Neural progenitor cell (in vitro differentiated cells): Measurements from ENCODE around the gene RAI1. TPM values are rescaled to one million over a fixed set of nuclear protein-coding genes. Genes with fewer than 3 reads are reported as not detected.

Experiments
- DNase-seq: peaks from one replicate; pipeline ENCODE4 v3.0.0-alpha.2; 2016; ENCODE audit warnings: low spot score
- H2AFZ ChIP-seq: fragments of 200-600 bp; sonication (generic); replicated peaks from 2 replicates; pipeline ENCODE4 v1.6.1; 2016; ENCODE audit warnings: antibody characterized with exemption
- H3F3A ChIP-seq: fragments of 200-600 bp; sonication (generic); 2 replicates; pipeline ENCODE4 v1.6.1; 2016; ENCODE audit warnings: antibody characterized with exemption, low read depth
- H3K27ac ChIP-seq: fragments of 200-600 bp; sonication (generic); 2 replicates; pipeline ENCODE4 v1.5.1; 2016; ENCODE audit warnings: mild to moderate bottlenecking
- H3K27me3 ChIP-seq: fragments of 200-600 bp; sonication (generic); 2 replicates; pipeline ENCODE4 v1.6.1; 2016; ENCODE audit warnings: mild to moderate bottlenecking, moderate library complexity
- H3K36me3 ChIP-seq: fragments of 200-600 bp; sonication (generic); 2 replicates; pipeline ENCODE4 v1.5.1; 2016
- H3K4me1 ChIP-seq: fragments of 200-600 bp; sonication (generic); 2 replicates; pipeline ENCODE4 v1.6.1; 2016; ENCODE audit warnings: mixed run types
- H3K4me2 ChIP-seq: fragments of 200-600 bp; sonication (generic); 2 replicates; pipeline ENCODE4 v1.6.1; 2016
- H3K4me3 ChIP-seq: fragments of 200-600 bp; sonication (generic); 2 replicates; pipeline ENCODE4 v1.5.1; 2016
- H3K79me2 ChIP-seq: fragments of 200-600 bp; sonication (generic); 2 replicates; pipeline ENCODE4 v1.6.1; 2016; ENCODE audit warnings: low read depth
- H3K9ac ChIP-seq: fragments of 200-600 bp; sonication (generic); 2 replicates; pipeline ENCODE4 v1.6.1; 2016
- H3K9me3 ChIP-seq: fragments of 200-600 bp; sonication (generic); 2 replicates; pipeline ENCODE4 v1.5.1; 2016; ENCODE audit warnings: low read depth
- H4K20me1 ChIP-seq: fragments of 200-600 bp; sonication (generic); 2 replicates; pipeline ENCODE4 v1.6.1; 2016; ENCODE audit warnings: low read depth
- H3K27ac Mint-ChIP-seq: 3 replicates; pipeline ENCODE4 v1.8.0; 2021; ENCODE audit warnings: mixed read lengths
- H3K27me3 Mint-ChIP-seq: 2 replicates; pipeline ENCODE4 v1.8.0; 2022; ENCODE audit warnings: low read depth, mild to moderate bottlenecking, inconsistent platforms, moderate library complexity, mixed read lengths; ENCODE audit not compliant: insufficient read depth
- H3K36me3 Mint-ChIP-seq: 3 replicates; pipeline ENCODE4 v1.8.0; 2021; ENCODE audit warnings: mixed read lengths
- H3K4me1 Mint-ChIP-seq: 3 replicates; pipeline ENCODE4 v1.8.0; 2021; ENCODE audit warnings: mixed read lengths
- H3K4me3 Mint-ChIP-seq: 3 replicates; pipeline ENCODE4 v1.8.0; 2021; ENCODE audit warnings: mild to moderate bottlenecking, moderate library complexity, mixed read lengths
- H3K9me3 Mint-ChIP-seq: 3 replicates; pipeline ENCODE4 v1.8.0; 2020; ENCODE audit warnings: mixed read lengths
- CTCF ChIP-seq: fragments of 200-600 bp; sonication (generic); IDR thresholded peaks from 2 replicates; pipeline ENCODE4 v1.5.1; 2017; ENCODE audit warnings: antibody characterized with exemption, mild to moderate bottlenecking
- EZH2 ChIP-seq: fragments of 200-600 bp; sonication (generic); IDR thresholded peaks from 2 replicates; pipeline ENCODE4 v1.6.1; 2017; ENCODE audit warnings: antibody characterized with exemption, mild to moderate bottlenecking, moderate library complexity
- EZH2phosphoT487 ChIP-seq: fragments of 200-600 bp; sonication (generic); IDR thresholded peaks from 2 replicates; pipeline ENCODE4 v1.6.1; 2017; ENCODE audit warnings: antibody characterized with exemption
- total RNA-seq: library from RNA; depleted of rRNA; stranded (reverse); fragments of >200 nt; gene quantifications from 2 replicates; pipeline ENCODE4 v1.2.3, GENCODE V29; 2015; ENCODE audit warnings: low replicate concordance

RAI1 gene
- total RNA-seq, 1 donor from 2014 or later, result 27.4 TPM

DNA sequence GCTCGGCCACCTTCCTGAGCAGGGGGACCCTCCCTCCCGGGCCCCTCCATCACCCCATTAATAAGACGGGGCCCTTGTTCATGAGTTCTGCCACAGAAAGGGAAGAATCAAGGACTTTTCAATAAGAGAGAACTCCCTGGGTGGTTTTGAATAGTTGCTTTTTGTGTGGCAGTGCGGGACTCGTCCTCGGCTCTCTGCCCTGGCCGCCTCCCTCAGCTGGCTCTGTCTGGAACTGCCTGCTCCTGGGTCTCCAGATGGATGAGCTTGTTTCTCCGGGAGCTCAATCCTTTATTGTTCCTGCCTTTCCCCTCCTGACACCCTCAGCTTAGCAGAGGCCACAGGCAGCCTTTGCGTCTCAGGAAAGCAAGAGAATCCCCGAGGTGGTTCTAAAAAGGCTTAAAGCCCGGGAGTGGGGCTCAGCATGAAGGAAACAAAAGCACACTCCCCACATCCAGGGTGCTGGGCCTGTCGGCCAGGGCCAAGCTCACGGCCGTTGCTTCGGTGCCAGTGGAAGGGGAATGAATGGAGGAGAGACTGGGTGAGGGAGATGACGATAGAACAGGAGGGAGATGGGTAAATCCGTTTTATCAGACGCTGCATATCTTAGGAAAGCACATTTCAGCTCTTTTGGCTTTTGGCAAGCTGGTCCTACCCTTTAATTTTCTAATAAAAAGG is 60.2 kb downstream of the RAI1 start:
- H3K27ac ChIP-seq, result peak overlapping the region; percentile 49
- H3K4me3 Mint-ChIP-seq, result peak overlapping the region; percentile 78
- H3K27me3 Mint-ChIP-seq, result peaks cover 6% of the 10 kb centered on the region
- peaks cover 63% of the 10 kb centered on the region for H3K4me1 Mint-ChIP-seq
- H3F3A ChIP-seq, result peaks cover 32% of the 10 kb centered on the region
- no peak for TF ChIP-seq EZH2
- no peak for TF ChIP-seq EZH2phosphoT487
- TF ChIP-seq CTCF, result peak; percentile 29
- H3K4me1 ChIP-seq, result peaks cover 43% of the 10 kb centered on the region
- H3K27me3 ChIP-seq, result peaks cover 7% of the 10 kb centered on the region
- H3K9me3 ChIP-seq, result no peaks in the 10 kb centered on the region
- no peaks in the 10 kb centered on the region for H3K9me3 Mint-ChIP-seq
- peak overlapping the region; percentile 78 for H3K4me2 ChIP-seq
- no peak overlapping the region for H3K9ac ChIP-seq
- peak overlapping the region; percentile 43 for H3K4me3 ChIP-seq
- DNase-seq, result peak; percentile 91
- H3K36me3 ChIP-seq, result no peaks in the 10 kb centered on the region
- H4K20me1 ChIP-seq, result peaks cover 99% of the 10 kb centered on the region
- H3K79me2 ChIP-seq, result peaks cover 11% of the 10 kb centered on the region
- H3K36me3 Mint-ChIP-seq, result peaks cover 6% of the 10 kb centered on the region
- no peak overlapping the region for H2AFZ ChIP-seq
- H3K27ac Mint-ChIP-seq, result peak overlapping the region; percentile 97

- no peak overlapping the region for H3K4me3 Mint-ChIP-seq
- peaks cover 6% of the 10 kb centered on the region for H3K27me3 Mint-ChIP-seq
- no peak overlapping the region for H2AFZ ChIP-seq
- H4K20me1 ChIP-seq, result peaks cover 94% of the 10 kb centered on the region
- H3K9ac ChIP-seq, result no peak overlapping the region
- peaks cover 11% of the 10 kb centered on the region for H3K79me2 ChIP-seq
- peak overlapping the region; percentile 78 for H3K4me2 ChIP-seq
- no peaks in the 10 kb centered on the region for H3K9me3 ChIP-seq
- H3K36me3 ChIP-seq, result no peaks in the 10 kb centered on the region
- no peak overlapping the region for H3K27ac ChIP-seq
- peaks cover 57% of the 10 kb centered on the region for H3K4me1 Mint-ChIP-seq
- peaks cover 6% of the 10 kb centered on the region for H3K27me3 ChIP-seq
- H3K9me3 Mint-ChIP-seq, result no peaks in the 10 kb centered on the region
- H3K4me3 ChIP-seq, result no peak overlapping the region
- peaks cover 3% of the 10 kb centered on the region for H3K36me3 Mint-ChIP-seq
- no peak for TF ChIP-seq CTCF
- TF ChIP-seq EZH2, result no peak
- TF ChIP-seq EZH2phosphoT487, result no peak
- peaks cover 32% of the 10 kb centered on the region for H3F3A ChIP-seq
- DNase-seq, result no peak
- peak overlapping the region; percentile 97 for H3K27ac Mint-ChIP-seq
- peaks cover 43% of the 10 kb centered on the region for H3K4me1 ChIP-seq
These were observed 60.9 kb downstream of the RAI1 start for GRCh38 chr17:17742133-17742621.

DNA sequence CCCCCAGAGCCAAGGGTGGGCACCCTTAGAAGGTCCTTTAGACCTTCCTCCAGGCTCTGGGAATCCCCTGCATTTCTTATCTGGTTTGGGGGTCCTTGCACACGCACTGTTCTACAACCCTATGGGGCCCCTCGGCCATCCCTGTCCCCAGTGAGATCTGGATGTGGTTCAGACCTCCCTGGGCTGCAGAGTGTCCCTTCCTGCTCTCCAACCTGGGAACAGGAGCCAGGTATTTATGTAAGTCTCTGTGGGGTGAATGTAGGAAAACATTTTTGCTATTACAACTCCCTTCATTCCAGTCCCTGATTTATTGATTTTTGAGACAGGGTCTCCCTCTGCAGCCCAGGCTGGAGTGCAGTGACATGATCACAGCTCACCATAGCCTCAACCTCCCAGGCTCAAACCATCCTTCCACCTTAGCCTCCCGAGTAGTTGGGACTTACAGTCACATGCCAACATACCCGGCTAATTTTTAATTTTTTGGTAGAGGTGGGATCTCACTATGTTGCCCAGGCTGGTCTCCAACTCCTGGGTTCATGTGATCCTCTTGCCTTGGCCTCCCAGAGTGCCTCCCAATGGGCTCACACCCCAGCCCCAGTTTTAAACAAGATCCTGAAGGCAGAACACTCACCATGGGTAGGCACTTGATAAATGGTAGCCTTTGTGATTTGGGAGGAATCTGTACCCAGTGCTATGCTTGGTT is 61.6 kb downstream of the RAI1 start:
- H3K27me3 Mint-ChIP-seq, result peaks cover 6% of the 10 kb centered on the region
- Histone ChIP-seq H3K4me3 (no peak overlapping the region), H3F3A (peaks cover 32% of the 10 kb centered on the region), H3K27ac (no peak overlapping the region), H2AFZ (no peak overlapping the region), H3K27me3 (peaks cover 6% of the 10 kb centered on the region), H4K20me1 (peaks cover 94% of the 10 kb centered on the region), H3K79me2 (peaks cover 8% of the 10 kb centered on the region), H3K36me3 (no peaks in the 10 kb centered on the region), H3K4me2 (no peak overlapping the region), H3K9me3 (no peaks in the 10 kb centered on the region), H3K4me1 (peaks cover 40% of the 10 kb centered on the region), H3K9ac (no peak overlapping the region)
- H3K4me3 Mint-ChIP-seq, result no peak overlapping the region
- no peak overlapping the region for H3K27ac Mint-ChIP-seq
- H3K36me3 Mint-ChIP-seq, result peaks cover 3% of the 10 kb centered on the region
- TF ChIP-seq EZH2, result no peak
- no peak for TF ChIP-seq CTCF
- no peak for TF ChIP-seq EZH2phosphoT487
- H3K4me1 Mint-ChIP-seq, result peaks cover 57% of the 10 kb centered on the region
- H3K9me3 Mint-ChIP-seq, result no peaks in the 10 kb centered on the region
- DNase-seq, result no peak
